Neutrophil (primary cell): ENCODE data around the gene DOCK11.

Experiments used
- H3K27ac ChIP-seq: fragments of 200-600 bp; sonication (generic); 2 replicates; pipeline ENCODE4 v1.5.1; 2016; ENCODE audit warnings: mild to moderate bottlenecking, moderate library complexity
- H3K27me3 ChIP-seq: fragments of 200-600 bp; sonication (generic); 2 replicates; pipeline ENCODE4 v1.6.0; 2016; ENCODE audit warnings: mild to moderate bottlenecking
- H3K36me3 ChIP-seq: fragments of 200-600 bp; sonication (generic); 2 replicates; pipeline ENCODE4 v1.5.1; 2017
- H3K4me1 ChIP-seq, 2 experiments: fragments of 200-600 bp in 1 of 2; sonication (generic) in 1 of 2; 1 replicate in 1 of 2; 2 replicates in 1 of 2; pipeline versions ENCODE4 v1.5.1 to v1.6.1; 2013 to 2016; ENCODE audit warnings: low read depth in 1 of 2, low read length in 1 of 2, mild to moderate bottlenecking in 1 of 2, moderate library complexity in 1 of 2; ENCODE audit not compliant: control insufficient read depth in 1 of 2, insufficient read depth in 1 of 2
- H3K4me3 ChIP-seq, 2 experiments: fragments of 200-600 bp in 1 of 2; sonication (generic) in 1 of 2; 1 replicate in 1 of 2; 2 replicates in 1 of 2; pipeline ENCODE4 v1.5.1; 2013 to 2016; ENCODE audit warnings: low read depth in 1 of 2, low read length in 1 of 2, mild to moderate bottlenecking in 1 of 2, moderate library complexity in 1 of 2
- H3K9me3 ChIP-seq: fragments of 200-600 bp; sonication (generic); 2 replicates; pipeline ENCODE4 v1.5.1; 2016
- CTCF ChIP-seq: fragments of 200-600 bp; sonication (generic); IDR thresholded peaks from 2 replicates; pipeline ENCODE4 v1.5.1; 2016; ENCODE audit warnings: antibody characterized with exemption

The DOCK11 gene

GRCh38 chrX:118503260-118504041, 7.8 kb downstream of the DOCK11 start:
- Histone ChIP-seq H3K27ac (peak overlapping the region; percentile 78), H3K9me3 (no peaks in the 10 kb centered on the region), H3K4me1 (peaks cover 67 to 82% of the 10 kb centered on the region in 2 experiments), H3K4me3 (peak overlapping the region; percentile 28 to 31), H3K36me3 (no peaks in the 10 kb centered on the region), H3K27me3 (no peaks in the 10 kb centered on the region)
- no peak for TF ChIP-seq CTCF

GRCh38 chrX:118504581-118504980, 9.0 kb downstream of the DOCK11 start:
- H3K4me1 ChIP-seq = peaks cover 59 to 73% of the 10 kb centered on the region in 2 experiments
- no peaks in the 10 kb centered on the region for H3K9me3 ChIP-seq
- H3K27ac ChIP-seq = peak overlapping the region; percentile 78
- peak overlapping the region in 1 of 2 experiments; percentile 28 for H3K4me3 ChIP-seq
- TF ChIP-seq CTCF = no peak
- no peaks in the 10 kb centered on the region for H3K27me3 ChIP-seq
- no peaks in the 10 kb centered on the region for H3K36me3 ChIP-seq

- Histone ChIP-seq H3K9me3 (no peaks in the 10 kb centered on the region), H3K27ac (peak overlapping the region; percentile 25), H3K4me1 (peaks cover 56 to 64% of the 10 kb centered on the region in 2 experiments), H3K4me3 (no peak overlapping the region), H3K27me3 (no peaks in the 10 kb centered on the region), H3K36me3 (no peaks in the 10 kb centered on the region)
- TF ChIP-seq CTCF = no peak
Observed at GRCh38 chrX:118506805-118507480, 11.3 kb downstream of the DOCK11 start.

- no peaks in the 10 kb centered on the region for H3K9me3 ChIP-seq
- no peak overlapping the region for H3K27ac ChIP-seq
- no peak overlapping the region for H3K4me3 ChIP-seq
- H3K36me3 ChIP-seq = no peaks in the 10 kb centered on the region
- H3K4me1 ChIP-seq = peaks cover 53 to 61% of the 10 kb centered on the region in 2 experiments
- no peak for TF ChIP-seq CTCF
- no peaks in the 10 kb centered on the region for H3K27me3 ChIP-seq
Observed at GRCh38 chrX:118507766-118508165, 12.2 kb downstream of the DOCK11 start.

- H3K4me1 ChIP-seq = peaks cover 51 to 57% of the 10 kb centered on the region in 2 experiments
- H3K27me3 ChIP-seq = no peaks in the 10 kb centered on the region
- no peaks in the 10 kb centered on the region for H3K36me3 ChIP-seq
- H3K4me3 ChIP-seq = no peak overlapping the region
- H3K9me3 ChIP-seq = no peaks in the 10 kb centered on the region
- H3K27ac ChIP-seq = no peak overlapping the region
- TF ChIP-seq CTCF = no peak
Observed at GRCh38 chrX:118508221-118508620, 12.6 kb downstream of the DOCK11 start.
